Brain microvascular endothelial cell (primary cell): ENCODE results near the gene GLYATL2.

Source experiments
- DNase-seq: peaks from one replicate; pipeline ENCODE4 v3.0.0-alpha.2; 2020
- H3K27ac ChIP-seq: fragments of 250-450 bp; sonication (Bioruptor Pico); 2 replicates; pipeline ENCODE4 v1.5.1; 2020; ENCODE audit warnings: mild to moderate bottlenecking, moderate library complexity
- H3K27me3 ChIP-seq: fragments of 250-450 bp; sonication (Bioruptor Pico); replicated peaks from 2 replicates; pipeline ENCODE4 v1.5.1; 2020; ENCODE audit warnings: mild to moderate bottlenecking
- H3K36me3 ChIP-seq: fragments of 250-450 bp; sonication (Bioruptor Pico); replicated peaks from 2 replicates; pipeline ENCODE4 v1.5.1; 2020; ENCODE audit warnings: mild to moderate bottlenecking
- H3K4me3 ChIP-seq: 2 replicates; pipeline ENCODE4 v1.5.1; 2011; ENCODE audit warnings: low read depth, mild to moderate bottlenecking, control low read depth, low read length, moderate library complexity
- in situ Hi-C: cut with HindIII; loops from 2 replicates; pipeline ENCODE4 v1.10.0; 2017; ENCODE audit warnings: low sequenced_read_pairs, low pct_ligation_motif_present
- TF ChIP-seq, protein P1 (sequence below): IDR thresholded peaks from 2 replicates; pipeline ENCODE4 v1.5.1; 2011; ENCODE audit warnings: low read depth, mild to moderate bottlenecking, moderate library complexity, low read length, control low read depth, inconsistent platforms; ENCODE audit errors: missing control alignments

The GLYATL2 gene

DNA sequence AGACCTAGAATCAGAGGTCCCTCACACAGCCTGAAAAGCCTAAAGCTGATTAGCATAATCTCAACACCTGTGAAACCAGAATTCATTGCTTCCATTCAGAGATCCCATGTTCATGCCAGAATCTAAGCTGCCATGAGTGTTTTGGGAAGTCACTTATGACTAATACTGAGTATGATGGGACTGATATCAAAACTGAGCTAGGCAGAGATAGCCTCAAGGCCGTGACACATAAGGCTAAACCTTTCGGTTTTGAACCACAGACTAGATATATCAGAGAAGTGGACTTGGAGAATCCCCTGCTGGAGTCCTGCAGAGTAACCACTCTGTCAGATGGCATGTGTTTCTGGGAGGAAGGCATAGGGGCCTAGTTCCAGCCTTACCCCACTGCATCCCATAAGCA is 23.1 kb upstream of the GLYATL2 start:
- no peak for DNase-seq
- H3K27ac ChIP-seq = no peak overlapping the region
- H3K36me3 ChIP-seq = no peaks in the 10 kb centered on the region
- no peaks in the 10 kb centered on the region for H3K27me3 ChIP-seq
- in situ Hi-C loops = no loop called here
- no peak overlapping the region for H3K4me3 ChIP-seq
- TF ChIP-seq, protein P1, sequence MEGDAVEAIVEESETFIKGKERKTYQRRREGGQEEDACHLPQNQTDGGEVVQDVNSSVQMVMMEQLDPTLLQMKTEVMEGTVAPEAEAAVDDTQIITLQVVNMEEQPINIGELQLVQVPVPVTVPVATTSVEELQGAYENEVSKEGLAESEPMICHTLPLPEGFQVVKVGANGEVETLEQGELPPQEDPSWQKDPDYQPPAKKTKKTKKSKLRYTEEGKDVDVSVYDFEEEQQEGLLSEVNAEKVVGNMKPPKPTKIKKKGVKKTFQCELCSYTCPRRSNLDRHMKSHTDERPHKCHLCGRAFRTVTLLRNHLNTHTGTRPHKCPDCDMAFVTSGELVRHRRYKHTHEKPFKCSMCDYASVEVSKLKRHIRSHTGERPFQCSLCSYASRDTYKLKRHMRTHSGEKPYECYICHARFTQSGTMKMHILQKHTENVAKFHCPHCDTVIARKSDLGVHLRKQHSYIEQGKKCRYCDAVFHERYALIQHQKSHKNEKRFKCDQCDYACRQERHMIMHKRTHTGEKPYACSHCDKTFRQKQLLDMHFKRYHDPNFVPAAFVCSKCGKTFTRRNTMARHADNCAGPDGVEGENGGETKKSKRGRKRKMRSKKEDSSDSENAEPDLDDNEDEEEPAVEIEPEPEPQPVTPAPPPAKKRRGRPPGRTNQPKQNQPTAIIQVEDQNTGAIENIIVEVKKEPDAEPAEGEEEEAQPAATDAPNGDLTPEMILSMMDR = no peak

DNA sequence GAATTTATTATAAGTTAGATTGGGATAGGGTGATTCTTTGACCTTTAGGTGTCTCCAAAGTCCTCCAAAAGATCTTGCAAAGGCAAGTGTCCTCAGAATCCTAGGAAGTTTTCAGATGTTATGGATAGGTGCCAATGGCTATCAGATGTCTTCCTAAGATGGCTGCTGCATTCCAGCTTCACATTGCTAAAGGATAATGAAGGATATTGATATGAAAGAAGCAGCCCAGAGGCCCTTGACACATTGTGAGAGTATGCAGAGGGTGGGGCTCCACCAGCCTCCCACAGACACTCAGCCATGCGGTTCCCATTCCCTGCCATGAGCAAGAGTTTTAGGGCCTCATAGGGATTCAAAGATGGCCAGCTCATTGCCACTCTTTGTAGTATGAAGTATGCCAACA is 22.3 kb upstream of the GLYATL2 start:
- H3K27ac ChIP-seq = no peak overlapping the region
- H3K4me3 ChIP-seq = no peak overlapping the region
- no peaks in the 10 kb centered on the region for H3K36me3 ChIP-seq
- no peak for DNase-seq
- in situ Hi-C loops = no loop called here
- TF ChIP-seq, protein P1 = no peak
- no peaks in the 10 kb centered on the region for H3K27me3 ChIP-seq

- Histone ChIP-seq H3K4me3 (no peak overlapping the region), H3K36me3 (no peaks in the 10 kb centered on the region), H3K27me3 (no peaks in the 10 kb centered on the region), H3K27ac (no peak overlapping the region)
- DNase-seq = no peak
- TF ChIP-seq, protein P1 = no peak
- in situ Hi-C loops = no loop called here
Observed at GRCh38 chr11:58864335-58864734, 19.8 kb upstream of the GLYATL2 start.

DNA sequence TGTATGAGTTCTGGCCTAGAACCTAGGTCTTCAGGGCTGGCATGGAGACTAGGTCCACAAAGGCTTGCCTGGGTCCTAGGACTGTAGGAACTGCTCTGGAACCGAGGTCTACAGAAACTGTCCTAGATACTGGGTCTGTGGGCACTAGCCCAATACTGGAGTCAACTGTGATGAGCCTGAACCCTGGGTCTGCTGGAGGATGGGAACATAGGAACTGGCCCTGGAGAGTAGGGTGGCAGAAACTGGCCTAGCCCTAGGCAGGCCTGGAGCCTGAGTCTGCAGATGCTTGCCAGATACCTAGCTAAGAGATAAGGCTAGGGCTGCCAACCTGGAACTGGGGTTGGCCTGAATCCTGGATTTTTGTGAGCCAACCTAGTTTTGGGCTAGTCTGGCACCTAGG is 19.2 kb upstream of the GLYATL2 start:
- Histone ChIP-seq H3K4me3 (no peak overlapping the region), H3K27me3 (no peaks in the 10 kb centered on the region), H3K36me3 (no peaks in the 10 kb centered on the region), H3K27ac (no peak overlapping the region)
- DNase-seq = no peak
- in situ Hi-C loops = no loop called here
- TF ChIP-seq, protein P1 = no peak

- Histone ChIP-seq H3K27ac (no peak overlapping the region), H3K27me3 (no peaks in the 10 kb centered on the region), H3K4me3 (no peak overlapping the region), H3K36me3 (no peaks in the 10 kb centered on the region)
- TF ChIP-seq, protein P1 = no peak
- no peak for DNase-seq
- in situ Hi-C loops = no loop called here
Observed at GRCh38 chr11:58861533-58861932, 17.0 kb upstream of the GLYATL2 start.

DNA sequence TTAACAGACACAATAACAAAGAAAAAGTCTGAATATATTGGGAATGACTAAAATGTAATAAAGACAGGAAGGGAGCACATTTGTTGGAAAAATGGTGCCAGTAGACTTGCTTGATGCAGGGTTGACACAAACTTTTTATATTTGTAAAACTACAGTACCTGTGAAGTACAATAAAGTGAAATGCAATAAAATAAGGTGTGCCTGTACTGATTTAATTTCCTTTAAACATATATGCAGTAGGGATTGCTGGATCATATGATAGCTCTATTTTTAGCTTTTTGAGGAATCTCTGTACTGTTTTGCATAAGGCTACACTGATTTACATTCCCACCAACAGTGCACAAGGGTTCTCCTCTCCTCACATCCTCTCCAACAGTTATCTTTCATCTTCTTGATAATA is 12.3 kb upstream of the GLYATL2 start:
- Histone ChIP-seq H3K27ac (no peak overlapping the region), H3K36me3 (no peaks in the 10 kb centered on the region), H3K4me3 (no peak overlapping the region), H3K27me3 (no peaks in the 10 kb centered on the region)
- DNase-seq = no peak
- in situ Hi-C loops = no loop called here
- TF ChIP-seq, protein P1 = no peak
